Endothelial cell of umbilical vein (primary cell): ENCODE results near the gene FAM184B. TPM values are rescaled to one million over a fixed set of nuclear protein-coding genes. Genes with fewer than 3 reads are reported as not detected.

Experiments used
- BruUV-seq: library from RNA; stranded (reverse); fragments of 400-500 nt; replicated peaks from 2 replicates; lab custom pipeline; 2021; lab: Mats Ljungman, UMichigan
- CTCF ChIA-PET: fragments of 300-600, 350-600 bp; sonication (Branson Sonifier 250); formaldehyde crosslinking; loops from one replicate; lab custom pipeline; 2021; ENCODE audit warnings: antibody characterized with exemption, inconsistent platforms; lab: Charles Lee
- POLR2A ChIA-PET: fragments of 300-600, 350-600 bp; sonication (Branson Sonifier 250); formaldehyde crosslinking; loops from one replicate; lab custom pipeline; 2021; ENCODE audit warnings: antibody characterized with exemption, inconsistent platforms; lab: Charles Lee
- DNase-seq: peaks from one replicate; pipeline ENCODE4 v3.0.0-alpha.2; 2011; ENCODE audit warnings: low read depth, low spot score
- FAIRE-seq: peaks from 2 replicates; lab custom pipeline; 2011; peaks lifted over from hg19 to GRCh38; lab: Jason Lieb, UNC
- H2AFZ ChIP-seq: 2 replicates; pipeline ENCODE4 v1.6.0; 2012; ENCODE audit warnings: low read depth, low read length, control low read depth, inconsistent platforms
- H3K27ac ChIP-seq: 2 replicates; pipeline ENCODE4 v1.5.1; 2011; ENCODE audit warnings: low read depth, mild to moderate bottlenecking, control low read depth, low read length, moderate library complexity; ENCODE audit not compliant: insufficient read depth
- H3K27me3 ChIP-seq, 2 experiments: 2 replicates each; pipeline versions ENCODE4 v1.6.0 to v1.6.1; 2011; ENCODE audit warnings: low read length in 2 of 2, mixed read lengths in 1 of 2; ENCODE audit not compliant: control insufficient read depth in 2 of 2, insufficient read depth in 2 of 2
- H3K36me3 ChIP-seq, 2 experiments: 2 replicates in 1 of 2; 3 replicates in 1 of 2; pipeline ENCODE4 v1.5.1; 2011; ENCODE audit warnings: low read length in 2 of 2, mild to moderate bottlenecking in 1 of 2, moderate library complexity in 1 of 2; ENCODE audit not compliant: control insufficient read depth in 2 of 2, insufficient read depth in 2 of 2; ENCODE audit errors: extremely low read depth in 1 of 2
- H3K4me1 ChIP-seq: 3 replicates; pipeline ENCODE4 v1.5.1; 2011; ENCODE audit warnings: mild to moderate bottlenecking, low read length; ENCODE audit not compliant: control insufficient read depth, insufficient read depth; ENCODE audit errors: extremely low read depth
- H3K4me2 ChIP-seq: 2 replicates; pipeline ENCODE4 v1.6.1; 2011; ENCODE audit warnings: low read length, control low read depth, mixed read lengths; ENCODE audit not compliant: insufficient read depth
- H3K4me3 ChIP-seq, 3 experiments: fragments of 200-600 bp in 1 of 3; sonication (generic), shearing (Covaris generic) in 1 of 3; replicated peaks in 1 of 3; 2 replicates each; pipeline ENCODE4 v1.5.1; 2011 to 2016; ENCODE audit warnings: control low read depth in 3 of 3, low read length in 3 of 3, mild to moderate bottlenecking in 2 of 3, inconsistent platforms in 1 of 3, low read depth in 1 of 3, moderate library complexity in 1 of 3; ENCODE audit not compliant: insufficient read depth in 1 of 3
- H3K79me2 ChIP-seq: 2 replicates; pipeline ENCODE4 v1.6.0; 2012; ENCODE audit warnings: low read length, inconsistent platforms; ENCODE audit not compliant: control insufficient read depth, insufficient read depth
- H3K9ac ChIP-seq: replicated peaks from 2 replicates; pipeline ENCODE3; 2011; ENCODE audit warnings: low read length, control low read depth; ENCODE audit not compliant: insufficient read depth; ENCODE audit errors: extremely low read depth
- H3K9me1 ChIP-seq: replicated peaks from 3 replicates; pipeline ENCODE4 v1.6.0; 2011; ENCODE audit warnings: mild to moderate bottlenecking, low read length; ENCODE audit not compliant: control insufficient read depth, insufficient read depth; ENCODE audit errors: extremely low read depth
- H3K9me3 ChIP-seq: replicated peaks from 2 replicates; pipeline ENCODE4 v1.5.1; 2012; ENCODE audit warnings: low read length, inconsistent platforms; ENCODE audit not compliant: control insufficient read depth, insufficient read depth
- H4K20me1 ChIP-seq: replicated peaks from 2 replicates; pipeline ENCODE3; 2011; ENCODE audit warnings: mild to moderate bottlenecking, low read length; ENCODE audit not compliant: control insufficient read depth, insufficient read depth; ENCODE audit errors: extremely low read depth
- EZH2 ChIP-seq: IDR thresholded peaks from 2 replicates; pipeline ENCODE4 v1.6.1; 2012; ENCODE audit warnings: borderline replicate concordance, low read depth, mild to moderate bottlenecking, moderate library complexity, low read length, inconsistent platforms; ENCODE audit not compliant: severe bottlenecking
- FOS ChIP-seq: IDR thresholded peaks from 2 replicates; pipeline ENCODE4 v1.6.1; 2011; ENCODE audit warnings: mild to moderate bottlenecking, low read length, moderate library complexity, borderline replicate concordance; ENCODE audit not compliant: insufficient read depth
- GATA2 ChIP-seq: IDR thresholded peaks from 2 replicates; pipeline ENCODE4 v1.7.0; 2011; ENCODE audit warnings: low read depth, mild to moderate bottlenecking, moderate library complexity, mixed read lengths, low read length; ENCODE audit not compliant: insufficient read length, insufficient read depth
- JUN ChIP-seq: IDR thresholded peaks from 2 replicates; pipeline ENCODE4 v1.6.1; 2011; ENCODE audit warnings: borderline replicate concordance, low read depth; ENCODE audit not compliant: insufficient read length, insufficient read depth
- MYC ChIP-seq: IDR thresholded peaks from one replicate; pipeline ENCODE4 v1.6.1; 2011; ENCODE audit warnings: mild to moderate bottlenecking, low read depth, low read length
- POLR2A ChIP-seq: IDR thresholded peaks from 2 replicates; pipeline ENCODE4 v1.6.1; 2012; ENCODE audit warnings: low read depth, mild to moderate bottlenecking, control low read depth, low read length
- POLR2AphosphoS5 ChIP-seq: IDR thresholded peaks from 2 replicates; pipeline ENCODE4 v1.6.1; 2012; ENCODE audit warnings: low read depth, mild to moderate bottlenecking, control low read depth, low read length, moderate library complexity; ENCODE audit not compliant: insufficient read depth
- dilution Hi-C: fragments of 300-500 bp; cut with MboI; formaldehyde crosslinking; loops from one replicate; pipeline ENCODE4 v1.15.0; 2019; ENCODE audit warnings: low sequenced_read_pairs; ENCODE audit not compliant: extremely low pct_ligation_motif_present
- intact Hi-C: fragments of 100-400 bp; cut with micrococcal nuclease; formaldehyde crosslinking; loops from one replicate; pipeline ENCODE4 v1.10.0; 2022
- polyA plus RNA-seq, 4 experiments: library from polyadenylated mRNA; depleted of rRNA in 3 of 4; stranded (reverse) in 3 of 4; unstranded in 1 of 4; fragments of >200 nt; gene quantifications; 2 replicates each; pipeline versions ENCODE4 v1.2.1 to v1.2.3, GENCODE V29; 2011 to 2012; ENCODE audit warnings: missing spikeins in 1 of 4
- total RNA-seq: library from RNA; stranded (reverse); gene quantifications from 2 replicates; pipeline ENCODE4 v1.2.3, GENCODE V29; 2021
- TF ChIP-seq, protein P1 (sequence below): IDR thresholded peaks from 2 replicates; pipeline ENCODE4 v1.6.1; 2011; ENCODE audit not compliant: insufficient read depth, insufficient read length
- TF ChIP-seq, protein P2 (sequence below), 2 donors: IDR thresholded peaks; 1 replicate in 1 of 2; 2 replicates in 1 of 2; pipeline ENCODE4 v1.5.1; 2011; ENCODE audit warnings: low read length in 2 of 2, mild to moderate bottlenecking in 2 of 2, moderate library complexity in 2 of 2, control low read depth in 1 of 2, inconsistent platforms in 1 of 2, low read depth in 1 of 2; ENCODE audit not compliant: insufficient read depth in 1 of 2; ENCODE audit errors: extremely low read depth in 1 of 2

FAM184B gene
- total and polyA plus RNA-seq, 2 donors (not counting 3 experiments of a cell fraction or from before 2014, with no cell fraction given), result not detected

GRCh38 chr4:17670423-17670822, 111.0 kb downstream of the FAM184B start:
- dilution Hi-C loops (no loop called here), intact Hi-C loops (no loop called here)
- Histone ChIP-seq H2AFZ (no peak overlapping the region), H3K27me3 (peaks cover 3 to 6% of the 10 kb centered on the region in 2 experiments), H3K9me3 (no peaks in the 10 kb centered on the region), H3K9ac (no peak overlapping the region), H3K27ac (no peak overlapping the region), H3K79me2 (no peaks in the 10 kb centered on the region), H3K4me3 (no peak overlapping the region), H4K20me1 (no peaks in the 10 kb centered on the region), H3K36me3 (no peaks in the 10 kb centered on the region), H3K9me1 (no peaks in the 10 kb centered on the region), H3K4me2 (no peak overlapping the region), H3K4me1 (no peaks in the 10 kb centered on the region)
- BruUV-seq, result no TSS peak
- ChIA-PET POLR2A (no interaction called here), CTCF (no interaction called here)
- TF ChIP-seq MYC (no peak), JUN (no peak), GATA2 (no peak), FOS (no peak), POLR2AphosphoS5 (no peak), POLR2A (no peak)
- DNase-seq, result no peak
- FAIRE-seq, result no peak

DNA sequence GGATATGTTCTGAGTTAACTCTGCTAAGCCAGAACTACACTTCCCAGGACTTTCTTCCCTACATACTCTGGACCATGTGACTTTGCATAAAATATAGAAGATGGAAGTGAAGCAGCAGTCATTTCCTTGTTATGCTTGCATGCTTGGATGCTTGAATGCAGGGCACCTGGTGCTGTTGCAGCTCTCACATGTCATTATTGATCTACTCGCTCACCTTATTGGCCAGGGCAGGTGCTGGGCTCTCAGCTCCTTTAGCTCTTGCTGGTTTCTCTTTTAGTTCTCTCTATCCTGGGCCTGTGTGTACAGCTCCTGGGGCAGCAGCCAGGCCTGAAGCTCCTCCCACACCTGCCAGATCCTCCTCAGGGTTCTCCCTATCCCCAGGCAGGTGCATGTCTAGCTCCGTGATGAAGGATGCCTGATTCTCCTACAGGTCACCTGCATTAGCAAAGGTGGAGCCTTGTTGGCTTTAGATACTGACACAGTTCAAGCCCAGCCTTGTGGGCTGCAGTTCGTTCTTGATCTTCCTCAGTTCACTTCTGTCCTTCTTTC, 113.7 kb downstream of the FAM184B start:
- no TSS peak for BruUV-seq
- intact Hi-C loops, result no loop called here
- no peak for DNase-seq
- no peaks in the 10 kb centered on the region for H3K36me3 ChIP-seq
- H3K4me2 ChIP-seq, result no peak overlapping the region
- ChIA-PET POLR2A (no interaction called here), CTCF (no interaction called here)
- no peak overlapping the region for H3K9ac ChIP-seq
- no peak for FAIRE-seq
- no peak overlapping the region for H2AFZ ChIP-seq
- dilution Hi-C loops, result no loop called here
- H3K9me1 ChIP-seq, result no peaks in the 10 kb centered on the region
- no peaks in the 10 kb centered on the region for H3K79me2 ChIP-seq
- TF ChIP-seq JUN, result no peak
- TF ChIP-seq POLR2AphosphoS5, result no peak
- TF ChIP-seq, protein P1, sequence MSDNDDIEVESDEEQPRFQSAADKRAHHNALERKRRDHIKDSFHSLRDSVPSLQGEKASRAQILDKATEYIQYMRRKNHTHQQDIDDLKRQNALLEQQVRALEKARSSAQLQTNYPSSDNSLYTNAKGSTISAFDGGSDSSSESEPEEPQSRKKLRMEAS, result no peak
- TF ChIP-seq, protein P2, sequence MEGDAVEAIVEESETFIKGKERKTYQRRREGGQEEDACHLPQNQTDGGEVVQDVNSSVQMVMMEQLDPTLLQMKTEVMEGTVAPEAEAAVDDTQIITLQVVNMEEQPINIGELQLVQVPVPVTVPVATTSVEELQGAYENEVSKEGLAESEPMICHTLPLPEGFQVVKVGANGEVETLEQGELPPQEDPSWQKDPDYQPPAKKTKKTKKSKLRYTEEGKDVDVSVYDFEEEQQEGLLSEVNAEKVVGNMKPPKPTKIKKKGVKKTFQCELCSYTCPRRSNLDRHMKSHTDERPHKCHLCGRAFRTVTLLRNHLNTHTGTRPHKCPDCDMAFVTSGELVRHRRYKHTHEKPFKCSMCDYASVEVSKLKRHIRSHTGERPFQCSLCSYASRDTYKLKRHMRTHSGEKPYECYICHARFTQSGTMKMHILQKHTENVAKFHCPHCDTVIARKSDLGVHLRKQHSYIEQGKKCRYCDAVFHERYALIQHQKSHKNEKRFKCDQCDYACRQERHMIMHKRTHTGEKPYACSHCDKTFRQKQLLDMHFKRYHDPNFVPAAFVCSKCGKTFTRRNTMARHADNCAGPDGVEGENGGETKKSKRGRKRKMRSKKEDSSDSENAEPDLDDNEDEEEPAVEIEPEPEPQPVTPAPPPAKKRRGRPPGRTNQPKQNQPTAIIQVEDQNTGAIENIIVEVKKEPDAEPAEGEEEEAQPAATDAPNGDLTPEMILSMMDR (IDR thresholded peaks at IDR 0.05; ENCODE audit: extremely low read depth in 1 of 2, insufficient read depth in 1 of 2, low read depth in 1 of 2, low read length in 2 of 2), result no peak
- TF ChIP-seq GATA2, result no peak
- TF ChIP-seq FOS, result no peak
- TF ChIP-seq EZH2, result no peak
- no peak for TF ChIP-seq MYC
- TF ChIP-seq POLR2A, result no peak
- no peaks in the 10 kb centered on the region for H3K4me1 ChIP-seq
- H3K27me3 ChIP-seq, result peaks cover 3 to 6% of the 10 kb centered on the region in 2 experiments
- no peaks in the 10 kb centered on the region for H3K9me3 ChIP-seq
- no peak overlapping the region for H3K4me3 ChIP-seq
- H3K27ac ChIP-seq, result no peak overlapping the region
- no peaks in the 10 kb centered on the region for H4K20me1 ChIP-seq
